K562 (cell line): Measurements from ENCODE around the gene WBP2NL. TPM values are rescaled to one million over a fixed set of nuclear protein-coding genes. Genes with fewer than 3 reads are reported as not detected.

Source experiments
- ATAC-seq: fragments of 200-7000 bp; cut with Tn5 transposase; 3 replicates; pipeline ENCODE4 v1.9.1; 2020; ENCODE audit warnings: moderate library complexity
- BruUV-seq: library from RNA; stranded (reverse); fragments of 400-500 nt; replicated peaks from 2 replicates; lab custom pipeline; 2021; lab: Mats Ljungman, UMichigan
- CTCF ChIA-PET: fragments of 300-600 bp; formaldehyde crosslinking; extraction: SDS; loops from one replicate; lab custom pipeline; 2021; ENCODE audit warnings: low intra/inter-chr PET ratio; lab: Yijun Ruan, JAX
- POLR2A ChIA-PET: fragments of 300-600, 350-650 bp; sonication (Branson Sonifier 250); formaldehyde crosslinking; extraction: SDS; loops from one replicate; lab custom pipeline; 2021; ENCODE audit warnings: antibody characterized with exemption, inconsistent platforms; lab: Yijun Ruan, JAX
- DNase-seq, 4 experiments: peaks; one replicate each; pipeline versions ENCODE4 v3.0.0 to v3.0.0-alpha.2; 2011 to 2018; ENCODE audit warnings: low spot score in 3 of 4, mixed read lengths in 3 of 4; ENCODE audit errors: extremely low read depth in 1 of 4
- FAIRE-seq: peaks from 2 replicates; lab custom pipeline; 2011; peaks lifted over from hg19 to GRCh38; lab: Jason Lieb, UNC
- H2AFZ ChIP-seq: 2 replicates; pipeline ENCODE4 v1.6.0; 2011; ENCODE audit warnings: low read depth, low read length, control low read depth, inconsistent platforms
- H3K27ac ChIP-seq: fragments of 200-600 bp; 3 replicates; pipeline ENCODE4 v1.8.0; 2011; ENCODE audit warnings: low read depth, mild to moderate bottlenecking, control low read depth, inconsistent platforms, low read length, moderate library complexity, mixed read lengths; ENCODE audit errors: extremely low read depth
- H3K27me3 ChIP-seq, 2 experiments: fragments of 300-600 bp in 1 of 2; 2 replicates in 1 of 2; 3 replicates in 1 of 2; pipeline versions ENCODE4 v1.6.0 to v1.8.0; 2011; ENCODE audit warnings: inconsistent platforms in 2 of 2, low read length in 2 of 2, mild to moderate bottlenecking in 1 of 2, mixed read lengths in 1 of 2, moderate library complexity in 1 of 2; ENCODE audit not compliant: control insufficient read depth in 2 of 2, insufficient read depth in 2 of 2
- H3K36me3 ChIP-seq: fragments of 300-600 bp; 3 replicates; pipeline ENCODE4 v1.8.0; 2011; ENCODE audit warnings: mild to moderate bottlenecking, low read length, inconsistent platforms; ENCODE audit not compliant: control insufficient read depth, insufficient read depth
- H3K4me1 ChIP-seq, 2 experiments: fragments of 200-600 bp in 1 of 2; replicated peaks in 1 of 2; 2 replicates in 1 of 2; 3 replicates in 1 of 2; pipeline versions ENCODE4 v1.5.1 to v1.8.0; 2011; ENCODE audit warnings: inconsistent platforms in 2 of 2, low read length in 2 of 2, mild to moderate bottlenecking in 1 of 2, mixed read lengths in 1 of 2, moderate library complexity in 1 of 2; ENCODE audit not compliant: control insufficient read depth in 2 of 2, insufficient read depth in 2 of 2
- H3K4me2 ChIP-seq: 2 replicates; pipeline ENCODE4 v1.6.1; 2011; ENCODE audit warnings: low read length, control low read depth, inconsistent platforms, mixed read lengths; ENCODE audit not compliant: insufficient read depth
- H3K4me3 ChIP-seq: fragments of 200-600 bp; sonication (generic), shearing (Covaris generic); 2 replicates; pipeline ENCODE4 v1.5.1; 2016; ENCODE audit warnings: control low read depth, inconsistent platforms
- H3K79me2 ChIP-seq: fragments of 200-600 bp; 3 replicates; pipeline ENCODE4 v1.8.0; 2011; ENCODE audit warnings: low read length, inconsistent platforms; ENCODE audit not compliant: control insufficient read depth, insufficient read depth
- H3K9ac ChIP-seq, 2 experiments: 2 replicates each; pipeline versions ENCODE4 v1.6.0 to v1.6.1; 2011; ENCODE audit warnings: low read depth in 2 of 2, low read length in 2 of 2, control low read depth in 1 of 2, inconsistent platforms in 1 of 2, mild to moderate bottlenecking in 1 of 2, mixed read lengths in 1 of 2; ENCODE audit not compliant: insufficient read depth in 1 of 2
- H3K9me1 ChIP-seq: one replicate; pipeline ENCODE4 v1.6.0; 2011; ENCODE audit warnings: inconsistent platforms, mild to moderate bottlenecking, low read length, moderate library complexity; ENCODE audit not compliant: control insufficient read depth, insufficient read depth
- H3K9me3 ChIP-seq: replicated peaks from 2 replicates; pipeline ENCODE4 v1.5.1; 2011; ENCODE audit warnings: low read depth, low read length, inconsistent platforms; ENCODE audit not compliant: control insufficient read depth, insufficient read depth
- H4K20me1 ChIP-seq: replicated peaks from 2 replicates; pipeline ENCODE4 v1.6.1; 2011; ENCODE audit warnings: low read length, inconsistent platforms, mixed read lengths; ENCODE audit not compliant: control insufficient read depth, insufficient read depth
- GABPA ChIP-seq: fragments of 200-800 bp; sonication (Bioruptor generic); conservative IDR thresholded peaks from 2 replicates; pipeline ENCODE4 v1.6.1; 2016; ENCODE audit warnings: low read depth, missing genetic modification characterization, missing compliant biosample characterization
- MITF ChIP-seq: IDR thresholded peaks from 2 replicates; pipeline ENCODE4 v1.6.1; 2014; ENCODE audit warnings: antibody characterized with exemption
- PHF20 ChIP-seq: fragments of 450-650 bp; IDR thresholded peaks from 2 replicates; pipeline ENCODE4 v1.6.1; 2018; ENCODE audit not compliant: partially characterized antibody
- RBBP5 ChIP-seq: fragments of 200-600 bp; sonication (generic); IDR thresholded peaks from 2 replicates; pipeline ENCODE4 v1.6.1; 2012; ENCODE audit warnings: borderline replicate concordance, mild to moderate bottlenecking, low read length, control low read depth, inconsistent platforms; ENCODE audit not compliant: insufficient read depth, poor library complexity, severe bottlenecking
- SMARCA4 ChIP-seq: fragments of 450-650 bp; IDR thresholded peaks from 2 replicates; pipeline ENCODE4 v1.6.1; 2016
- SOX6 ChIP-seq: fragments of 450-650 bp; IDR thresholded peaks from 2 replicates; pipeline ENCODE4 v1.6.1; 2014; ENCODE audit warnings: mild to moderate bottlenecking
- WGBS: fragments of 100-300 bp; shearing (Covaris generic); methylation state at CpG from one replicate; pipeline ENCODE4 v1.1.6; 2016; ENCODE audit warnings: low coverage, mixed read lengths; ENCODE audit not compliant: insufficient coverage; ENCODE audit errors: missing lambda C conversion rate; 5-methylcytosine and 5-hydroxymethylcytosine counted together
- in situ Hi-C: fragments of 300-500 bp; cut with MboI; formaldehyde crosslinking; loops from 4 replicates; pipeline ENCODE4 v1.15.0; 2018; ENCODE audit warnings: inconsistent platforms, mixed read lengths
- intact Hi-C: fragments of 100-400 bp; cut with micrococcal nuclease; formaldehyde crosslinking; loops from 2 replicates; pipeline ENCODE4 v1.14.2; 2022
- polyA plus RNA-seq, 8 experiments: library from polyadenylated mRNA; depleted of rRNA in 4 of 8; stranded (reverse) in 5 of 8; unstranded in 3 of 8; fragments of >200 nt; fragmentation: Nextera tagmentation in 2 of 8; fragmentation: Illumina TruSeq in 1 of 8; extraction: Ambion mirVana in 2 of 8; extraction: Trizol in 1 of 8; gene quantifications; 2 replicates each; pipeline versions ENCODE4 v1.2.1 to v1.2.3, GENCODE V29; 2011 to 2014; ENCODE audit warnings: inconsistent platforms in 1 of 8, missing spikeins in 1 of 8
- total RNA-seq, 7 experiments: library from RNA; depleted of rRNA in 6 of 7; stranded (reverse); fragments of >200 nt in 6 of 7; fragmentation: Illumina TruSeq in 2 of 7; extraction: Trizol in 2 of 7; gene quantifications; 2 replicates each; pipeline versions ENCODE4 v1.2.1 to v1.2.3, GENCODE V29; 2011 to 2021; ENCODE audit warnings: low replicate concordance in 1 of 7

Gene WBP2NL
- total and polyA plus RNA-seq, 9 of the 15 experiments (the other 6 are each of a cell fraction or from before 2014, with no cell fraction given), result not detected

GRCh38 chr22:42074846-42075676 lies 76.5 kb downstream of the WBP2NL start:
- H2AFZ ChIP-seq, result no peak overlapping the region
- H3K4me1 ChIP-seq, result peaks cover 17 to 46% of the 10 kb centered on the region in 2 experiments
- no peak overlapping the region for H3K4me2 ChIP-seq
- H4K20me1 ChIP-seq, result no peaks in the 10 kb centered on the region
- no peak overlapping the region for H3K27ac ChIP-seq
- in situ Hi-C loops, result no loop called here
- H3K9ac ChIP-seq, result no peak overlapping the region
- peaks cover 7% of the 10 kb centered on the region for H3K79me2 ChIP-seq
- no peaks in the 10 kb centered on the region for H3K9me3 ChIP-seq
- BruUV-seq, result no TSS peak
- CTCF ChIA-PET, result no interaction called here
- DNase-seq, result no peak
- TF ChIP-seq SMARCA4 (no peak), SOX6 (no peak), GABPA (tag) (no peak), MITF (no peak), PHF20 (no peak), RBBP5 (no peak)
- TF ChIP-seq, all 486 proteins: peak for 0
- Histone ChIP-seq H3K27me3 (no peaks in the 10 kb centered on the region), H3K9me1 (no peaks in the 10 kb centered on the region), H3K36me3 (no peaks in the 10 kb centered on the region), H3K4me3 (no peak overlapping the region)
- FAIRE-seq, result no peak
- POLR2A ChIA-PET, result interaction anchor here (0.7 to 1.5 kb wide), 2 partner anchors 15 to 124 kb away, joined by 3 to 11 read pairs; partner anchors contain the start of gene NDUFA6
- intact Hi-C loops, result loop anchor here (10.0 kb wide), 1 partner anchor 110 kb away; the partner anchor contains the start of gene SEPTIN3
- WGBS, result 79% methylated on average over 7 of the region's 9 CpGs
- ATAC-seq, result no peak
